SH-SY5Y (cell line): ENCODE measurements around the gene SQOR.

Source experiments
- GATA2 ChIP-seq: IDR thresholded peaks from 2 replicates; pipeline ENCODE4 v1.6.1; 2011; ENCODE audit warnings: mild to moderate bottlenecking, low read depth, low read length
- GATA3 ChIP-seq: IDR thresholded peaks from 2 replicates; pipeline ENCODE4 v1.6.1; 2011; ENCODE audit warnings: low read depth, mild to moderate bottlenecking, low read length, moderate library complexity

The SQOR gene

DNA sequence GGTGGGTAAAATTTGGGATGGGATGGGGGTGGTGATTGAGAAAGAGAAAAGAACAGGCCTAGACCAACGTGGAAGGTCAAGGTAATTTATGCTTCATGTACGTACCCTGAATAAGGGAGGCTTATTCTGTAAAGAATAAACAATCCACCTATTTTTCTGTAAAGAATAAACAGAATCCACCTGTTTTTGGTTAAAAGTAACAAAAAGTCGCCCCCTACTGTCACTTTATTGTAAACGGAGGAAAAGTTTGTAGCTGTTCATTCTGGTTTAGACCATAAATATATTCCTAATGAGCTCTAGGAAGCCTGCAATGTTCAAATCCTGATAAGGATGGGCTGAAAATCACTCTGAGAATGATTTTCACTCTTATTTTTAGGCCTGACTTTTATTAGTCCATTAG lies 23.5 kb upstream of the SQOR start:
- TF ChIP-seq GATA2 = no peak
- TF ChIP-seq GATA3 = no peak

DNA sequence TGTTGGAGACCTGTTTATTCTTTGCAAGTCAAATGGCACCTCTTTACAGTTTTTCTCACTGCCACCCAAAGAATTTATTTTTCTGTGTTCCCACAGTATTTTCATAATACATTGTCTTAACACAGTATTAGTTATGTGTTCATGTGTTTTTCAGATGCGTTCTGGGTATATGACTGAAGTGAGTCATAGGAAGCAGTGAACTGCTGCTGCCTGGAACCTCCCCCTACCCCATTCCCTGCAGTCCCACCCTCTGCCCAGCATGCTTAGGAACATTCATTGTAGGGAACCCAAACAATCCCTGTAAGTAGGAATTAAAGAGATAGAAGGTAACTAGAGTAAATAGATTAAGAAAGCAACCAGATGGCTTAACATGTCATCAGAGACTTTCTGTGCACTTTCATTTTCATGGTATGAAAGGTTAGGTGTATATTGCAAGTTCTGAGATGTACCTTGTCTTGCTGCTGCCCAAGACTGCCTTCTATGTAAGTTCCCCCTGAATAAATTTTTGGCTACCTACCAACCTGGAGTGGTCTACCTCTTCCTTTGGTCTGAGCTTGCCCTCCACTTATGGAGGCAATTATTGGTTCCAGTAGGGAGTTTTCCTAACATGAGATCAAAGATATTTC lies 21.9 kb upstream of the SQOR start:
- TF ChIP-seq GATA2 (no peak), GATA3 (no peak)

DNA sequence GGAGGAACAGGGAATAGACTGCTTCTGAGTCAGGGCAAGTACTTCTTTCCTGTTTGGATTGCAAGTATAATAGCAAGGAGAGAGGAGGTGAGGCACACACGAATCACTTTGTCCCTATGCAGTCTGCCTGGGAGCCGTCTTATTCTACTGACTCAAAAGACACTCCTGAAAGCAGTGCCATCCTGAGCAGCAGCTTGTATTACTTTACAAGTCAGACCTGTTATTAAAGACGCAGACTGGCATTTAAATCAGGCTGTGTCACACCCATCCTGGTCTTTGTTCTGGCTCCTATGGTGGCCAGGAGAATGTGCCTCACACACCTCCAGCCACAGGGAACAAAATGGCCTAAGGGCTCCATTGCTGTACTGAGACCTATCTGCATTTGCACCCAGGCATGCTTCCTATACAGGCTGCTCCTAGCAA lies 17.9 kb upstream of the SQOR start:
- no peak for TF ChIP-seq GATA2
- TF ChIP-seq GATA3 = no peak

DNA sequence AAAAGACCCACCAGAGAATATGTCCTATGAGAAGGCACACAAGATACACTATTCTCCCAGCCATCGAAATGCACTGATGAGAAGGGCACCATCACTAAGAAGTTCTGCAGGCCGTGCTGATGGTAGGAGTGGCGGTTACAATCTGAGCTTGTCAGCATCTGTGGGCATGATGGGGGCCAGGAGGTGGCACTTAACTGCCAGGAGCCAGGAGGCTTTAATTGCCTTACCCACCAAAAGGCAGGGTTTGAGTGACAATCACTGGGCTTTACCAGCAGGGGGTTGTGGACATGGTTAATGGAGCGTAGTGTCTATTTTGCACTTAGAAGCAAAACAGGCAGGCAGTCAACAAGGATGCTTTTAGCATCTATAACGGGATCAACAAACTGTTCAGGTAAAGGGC lies 16.0 kb upstream of the SQOR start:
- TF ChIP-seq GATA2 (no peak), GATA3 (no peak)

DNA sequence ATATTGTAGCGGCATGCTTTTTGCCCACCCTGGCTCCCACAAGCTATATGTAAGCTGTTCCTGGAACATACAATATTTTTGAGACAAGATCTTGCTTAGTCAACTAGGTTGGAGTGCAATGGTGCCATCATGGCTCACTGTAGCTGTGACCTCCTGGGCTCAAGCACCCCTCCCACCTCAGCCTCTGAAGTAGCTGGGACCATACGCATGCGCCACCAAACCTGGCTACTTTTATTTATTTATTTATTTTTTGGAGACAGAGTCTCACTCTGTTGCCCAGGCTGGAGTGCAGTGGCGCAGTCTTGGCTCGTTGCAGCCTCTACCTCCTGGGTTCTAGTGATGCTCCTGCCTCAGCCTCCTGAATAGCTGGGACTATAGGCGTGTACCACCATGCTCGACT lies 6.7 kb upstream of the SQOR start:
- TF ChIP-seq GATA3 = no peak
- TF ChIP-seq GATA2 = no peak

DNA sequence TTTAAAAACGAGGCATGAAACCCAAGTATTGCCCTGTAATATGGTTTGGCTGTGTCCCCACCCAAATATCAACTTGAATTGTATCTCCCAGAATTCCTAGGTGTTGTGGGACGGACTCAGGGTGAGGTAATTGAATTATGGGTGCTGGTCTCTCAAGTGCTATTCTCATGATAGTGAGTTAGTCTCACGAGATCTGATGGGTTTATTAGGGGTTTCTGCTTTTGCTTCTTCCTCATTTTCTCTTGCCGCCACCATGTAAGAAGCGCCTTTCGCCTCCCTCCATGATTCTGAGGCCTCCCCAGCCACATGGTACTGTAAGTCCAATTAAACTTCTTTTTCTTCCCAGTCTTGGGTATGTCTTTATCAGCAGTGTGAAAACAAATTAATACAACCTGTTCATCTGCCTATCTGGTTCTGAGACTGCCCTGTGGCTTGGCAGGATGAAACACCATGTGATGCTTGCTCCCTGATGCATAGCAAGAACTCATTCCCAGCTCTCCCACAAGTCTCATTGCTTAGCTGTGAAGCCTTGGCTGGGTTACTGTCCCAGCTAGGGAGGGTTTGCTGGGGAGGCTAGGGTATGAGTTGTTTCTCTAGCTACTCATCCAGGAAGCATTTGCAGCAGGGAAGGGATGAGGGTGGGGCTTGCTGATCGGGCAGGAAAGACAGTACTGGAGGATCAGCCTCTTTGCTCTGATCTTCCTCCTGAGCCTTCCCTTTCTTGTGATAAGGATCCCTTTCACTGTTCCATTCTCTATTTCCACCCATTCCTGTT lies 3.7 kb upstream of the SQOR start:
- TF ChIP-seq GATA3 (no peak), GATA2 (no peak)

DNA sequence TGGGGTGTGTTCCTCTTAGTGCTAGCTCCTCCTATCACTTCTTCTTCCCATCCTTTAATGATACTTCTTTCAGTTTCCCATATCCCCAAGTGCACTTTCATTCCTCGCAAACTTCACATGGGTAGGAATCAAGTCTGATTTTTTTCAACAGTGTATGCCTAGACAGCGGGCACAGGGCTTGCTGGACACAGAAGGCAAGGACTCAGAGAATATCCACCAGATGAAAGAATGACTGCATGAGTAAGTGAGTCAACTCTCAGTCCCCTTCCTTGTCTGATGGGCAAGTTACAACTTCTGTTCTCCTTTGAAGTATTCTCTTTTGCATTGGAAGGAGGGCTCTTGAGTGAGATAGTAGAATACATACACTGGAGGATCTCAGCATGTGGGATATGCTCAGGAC lies 3.1 kb upstream of the SQOR start:
- no peak for TF ChIP-seq GATA3
- no peak for TF ChIP-seq GATA2

DNA sequence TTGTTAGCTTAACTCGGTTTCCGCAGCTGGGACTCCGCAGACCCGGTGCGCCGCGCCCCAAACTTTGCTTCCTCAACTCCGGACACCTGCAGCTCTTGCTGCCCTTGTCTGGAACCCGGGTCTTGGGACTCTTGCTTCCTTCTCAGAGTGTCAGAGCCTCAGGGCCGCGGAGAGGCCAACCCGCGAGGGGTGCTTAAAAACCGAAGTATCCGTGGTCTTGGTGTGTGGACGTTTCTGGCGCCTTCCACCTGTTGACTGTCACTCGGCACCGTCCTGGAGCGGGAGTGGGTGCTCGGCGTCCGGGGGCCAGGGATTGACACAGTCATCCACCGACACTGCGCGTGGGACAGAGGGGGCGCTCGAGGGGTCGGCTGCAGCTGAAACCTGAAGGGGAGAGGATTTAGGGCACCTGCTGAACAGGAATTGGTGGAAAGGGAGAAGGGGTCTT lies 386 bp downstream of the SQOR start:
- TF ChIP-seq GATA2 = no peak
- no peak for TF ChIP-seq GATA3

DNA sequence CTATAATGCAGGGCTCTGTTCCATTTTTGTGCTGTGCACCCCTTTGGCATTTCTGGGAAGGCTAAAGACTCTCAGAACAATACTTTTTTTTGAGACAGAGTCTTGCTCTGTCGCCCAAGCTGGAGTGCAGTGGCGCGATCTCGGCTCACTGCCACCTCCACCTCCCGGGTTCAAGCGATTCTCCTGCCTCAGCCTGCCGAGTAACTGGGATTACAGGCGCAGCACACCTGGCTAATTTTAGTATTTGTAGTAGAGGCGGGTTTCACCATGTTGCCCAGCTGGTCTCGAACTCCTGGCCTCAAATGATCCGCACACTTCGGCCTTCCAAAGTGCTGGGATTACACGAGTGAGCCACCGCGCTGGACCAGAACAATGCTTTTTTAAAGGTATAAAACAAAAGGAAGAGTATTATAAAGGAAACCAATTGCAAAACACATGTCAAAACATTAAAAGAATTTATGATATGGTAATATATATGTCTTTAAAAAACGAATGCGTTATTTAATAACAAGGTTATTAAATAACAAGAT lies 999 bp downstream of the SQOR start:
- no peak for TF ChIP-seq GATA2

DNA sequence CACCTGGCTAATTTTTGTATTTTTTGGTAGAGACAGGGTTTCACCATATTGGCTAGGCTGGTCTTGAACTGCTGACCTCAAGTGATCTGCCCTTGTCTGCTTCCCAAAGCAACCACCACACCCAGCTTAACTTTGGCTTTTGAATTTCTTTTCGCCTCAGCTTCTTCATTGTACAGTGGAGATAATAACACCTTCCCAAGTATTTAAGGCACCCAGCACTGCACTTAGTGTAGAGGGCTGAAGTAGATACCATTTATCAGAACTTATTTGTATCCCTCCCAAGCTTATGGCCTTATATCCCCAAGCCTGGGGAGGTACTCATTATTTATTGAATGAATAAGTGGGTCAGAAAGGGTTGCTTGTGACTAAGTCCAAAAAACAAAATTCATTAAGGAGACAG lies 2.3 kb downstream of the SQOR start:
- TF ChIP-seq GATA2 = no peak
- TF ChIP-seq GATA3 = no peak

DNA sequence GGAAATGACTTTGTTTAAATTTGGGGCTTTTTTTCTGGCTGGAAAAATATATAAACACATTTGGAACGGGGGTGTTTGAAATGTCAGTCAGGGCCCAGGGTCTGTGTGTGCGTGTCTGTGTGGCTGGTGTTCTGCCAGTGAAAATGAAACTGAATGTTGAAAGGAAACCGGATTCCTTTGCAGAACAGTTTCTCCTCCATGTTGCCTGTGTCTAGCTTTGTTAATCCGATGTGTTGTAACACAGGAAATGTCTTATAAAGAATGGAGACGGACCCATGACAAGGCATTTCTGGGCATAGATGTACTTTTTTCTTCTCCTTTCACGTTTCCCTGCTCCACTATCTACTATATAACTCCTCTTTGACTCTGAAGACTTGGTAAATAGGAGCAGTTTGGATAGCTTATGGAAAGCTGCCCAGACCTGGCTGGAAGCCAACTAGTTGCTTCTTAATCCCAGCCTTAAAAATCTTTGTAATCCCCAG lies 2.8 kb downstream of the SQOR start:
- no peak for TF ChIP-seq GATA3
- TF ChIP-seq GATA2 = no peak

DNA sequence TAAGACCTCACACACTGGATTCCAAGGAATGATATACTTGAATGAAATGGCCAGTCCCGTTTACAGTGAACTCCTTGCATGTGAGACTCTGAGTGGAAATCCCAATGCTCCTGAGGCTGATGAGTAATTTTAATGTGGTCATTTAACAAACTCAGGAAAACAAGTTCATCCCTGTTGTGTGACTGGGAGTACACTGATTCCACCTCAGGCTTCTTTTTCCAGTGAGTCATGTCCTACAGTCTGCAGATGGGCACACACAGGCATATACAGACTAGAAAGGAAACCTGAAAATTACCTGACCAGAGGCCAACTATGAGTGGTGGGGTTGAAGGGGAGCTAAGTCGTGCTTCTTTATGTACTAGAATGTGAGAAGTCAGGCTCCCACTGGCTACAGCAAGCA lies 5.8 kb downstream of the SQOR start:
- no peak for TF ChIP-seq GATA2

DNA sequence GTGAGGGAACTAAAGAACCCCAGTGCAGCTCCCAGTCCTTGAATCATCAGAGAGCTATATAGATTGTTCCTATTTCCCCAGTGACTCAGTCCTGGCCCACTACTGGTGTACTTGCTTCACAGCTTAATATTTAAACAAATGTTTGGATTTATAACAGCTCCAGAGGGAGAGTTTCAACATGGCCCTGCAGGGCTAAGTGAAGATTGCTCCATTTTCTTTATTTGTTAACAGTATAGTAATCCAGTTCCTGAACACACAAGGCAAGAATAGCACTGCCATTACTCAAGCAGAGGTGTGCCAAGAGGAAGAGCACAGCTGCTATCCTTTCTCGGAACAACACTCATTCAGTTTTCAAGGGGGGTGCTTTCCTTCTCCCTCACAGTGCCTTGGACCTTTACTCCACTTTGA lies 6.5 kb downstream of the SQOR start:
- TF ChIP-seq GATA3 (no peak), GATA2 (no peak)

DNA sequence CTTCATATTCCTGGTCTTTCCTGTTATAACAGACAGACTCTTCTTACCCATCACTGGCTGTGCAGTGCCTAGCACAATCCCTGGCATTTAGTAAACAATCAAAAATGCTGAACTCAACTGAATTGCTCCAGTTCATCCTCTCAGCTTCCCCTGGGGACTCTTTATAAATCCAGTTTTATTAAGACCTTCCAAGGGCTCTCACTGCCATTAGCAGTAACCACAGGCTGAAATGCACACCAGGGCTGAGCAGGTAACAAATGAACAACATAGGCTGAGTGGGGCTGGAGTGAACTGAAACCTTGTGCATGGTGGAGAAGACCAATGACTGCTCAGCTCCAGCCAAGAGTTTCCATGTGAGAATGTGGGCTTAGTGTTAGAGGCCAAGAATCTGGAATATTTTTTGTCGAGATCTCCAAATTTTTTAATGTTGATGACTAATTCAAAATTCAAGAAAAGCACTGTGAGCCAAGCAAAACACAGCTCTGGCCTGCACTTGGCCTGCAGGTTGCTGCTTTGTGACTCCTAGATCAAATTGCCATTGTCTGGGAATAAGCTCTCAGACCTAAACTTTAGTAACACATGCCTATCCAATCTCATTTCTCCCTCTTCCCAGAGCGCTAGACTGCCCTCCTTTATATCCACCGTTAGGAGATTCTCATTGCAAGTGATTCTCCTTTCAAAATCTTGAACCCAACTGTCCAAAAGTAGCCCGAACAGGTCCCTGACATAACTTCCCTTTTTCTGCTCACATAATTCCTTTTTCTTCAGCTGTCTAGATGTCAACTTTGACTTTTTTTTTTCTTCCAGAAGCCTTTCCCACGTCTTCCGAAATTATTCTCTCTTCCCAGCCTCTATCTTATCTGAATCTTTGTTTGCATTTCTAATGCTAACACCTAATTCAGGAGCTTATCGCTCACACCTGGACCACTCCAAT lies 7.4 kb downstream of the SQOR start:
- TF ChIP-seq GATA3 = no peak
- no peak for TF ChIP-seq GATA2
